ENCODE results near the gene HOXB1.
"Not testable (repeated sequence)": the region's sequence is repeated elsewhere in the genome, so short reads cannot be mapped to it uniquely, and the experiment has no call there.

HOXB1 gene

DNA sequence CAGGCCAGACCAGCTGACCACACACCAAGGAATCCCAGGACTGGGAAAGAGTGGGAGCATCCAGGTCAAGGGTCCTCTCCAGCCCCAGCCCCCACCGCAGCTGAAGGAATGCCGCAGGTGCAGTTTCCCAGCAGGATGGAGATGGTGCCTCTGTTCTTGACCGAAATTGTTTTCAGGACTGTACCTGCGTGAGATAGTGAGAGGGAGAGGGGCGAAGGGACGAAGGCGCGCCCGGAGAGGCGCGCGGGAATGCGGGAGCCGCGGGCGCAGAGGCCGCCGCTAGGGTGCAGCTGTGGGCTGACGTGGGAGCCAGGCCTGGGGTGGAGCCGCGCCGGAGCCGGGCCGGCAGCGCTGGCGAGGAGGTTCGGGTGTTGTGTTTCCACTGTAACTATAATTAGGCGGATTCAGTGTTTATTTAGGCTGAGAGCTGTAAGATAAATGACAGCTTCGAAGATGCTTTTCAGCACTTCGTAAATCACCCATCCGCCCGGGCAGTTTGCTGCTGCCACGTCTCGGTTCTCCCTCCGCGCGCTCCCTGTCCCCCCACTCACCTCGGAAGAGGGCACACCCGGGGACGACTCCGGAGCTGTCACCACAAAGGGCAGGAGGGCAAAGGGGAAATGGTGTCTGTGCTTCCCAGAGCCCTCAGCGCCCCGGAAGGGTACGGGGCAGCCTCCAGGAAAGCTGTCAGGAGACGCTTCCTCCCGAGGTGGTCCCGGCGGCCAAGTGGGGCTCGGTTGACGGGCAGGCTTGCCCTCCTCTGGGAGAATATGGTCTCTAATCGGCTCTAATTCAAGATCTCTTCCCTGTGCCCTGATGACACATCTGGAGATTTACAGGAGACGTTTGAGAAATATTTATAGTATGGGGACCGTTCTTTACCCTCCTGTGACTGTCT lies 38.2 kb downstream of the HOXB1 start:
- peak; percentile 51 for DNase-seq

DNA sequence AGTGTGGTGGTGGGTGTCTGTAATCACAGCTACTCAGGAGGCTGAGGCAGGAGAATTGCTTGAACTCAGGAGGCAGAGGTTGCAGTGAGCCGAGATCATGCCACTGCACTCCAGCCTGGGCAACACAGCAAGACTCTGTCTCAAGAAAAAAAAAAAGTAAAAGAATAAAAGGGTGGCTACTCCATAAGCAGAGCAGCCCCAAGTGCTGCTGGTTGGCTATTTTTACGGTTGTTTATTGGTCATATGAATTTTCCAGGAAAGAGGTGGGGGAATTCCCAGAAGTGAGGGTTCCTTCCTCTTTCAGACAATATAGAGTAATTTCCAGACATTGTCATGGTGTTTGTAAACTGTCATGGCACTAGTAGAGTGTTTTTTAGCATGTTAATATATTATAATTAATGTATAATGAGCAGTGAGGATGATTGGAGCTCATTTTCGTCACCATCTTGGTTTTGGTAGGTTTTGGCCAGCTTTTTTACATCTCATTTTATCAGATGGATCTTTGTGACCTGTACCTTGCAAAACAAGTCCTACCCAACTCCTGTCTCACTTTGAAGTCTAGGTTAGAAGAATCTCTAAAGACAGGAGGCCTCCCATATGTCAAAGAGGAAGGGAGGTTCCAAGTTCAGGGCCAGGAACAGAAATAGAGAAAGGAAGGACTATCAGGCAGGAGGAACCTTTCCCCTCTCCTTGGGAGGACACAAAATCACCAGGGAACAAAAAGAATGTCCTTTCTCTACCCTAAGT lies 39.1 kb downstream of the HOXB1 start:
- DNase-seq = peak; percentile 10

DNA sequence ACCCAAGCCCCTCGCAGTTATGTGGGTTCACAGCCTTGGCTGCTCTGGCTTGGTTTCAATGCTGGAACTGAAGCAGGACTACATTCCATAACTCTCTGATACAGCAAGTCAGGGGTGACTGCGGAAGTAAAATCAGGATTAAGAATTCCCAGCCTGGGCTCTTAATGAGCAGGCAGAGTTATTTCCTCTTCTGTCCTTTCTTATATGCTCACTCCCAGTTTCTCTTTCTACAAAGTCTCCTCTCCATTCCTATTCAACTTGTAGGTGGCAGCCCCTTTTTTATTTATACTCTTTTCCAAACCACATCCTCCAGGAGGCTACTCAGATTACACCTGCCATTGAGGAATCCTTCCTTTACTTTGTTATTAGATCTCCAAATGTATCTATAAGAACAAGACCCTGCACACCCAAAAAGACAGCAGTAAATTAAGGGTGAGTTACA lies 40.3 kb downstream of the HOXB1 start:
- DNase-seq = no peak

DNA sequence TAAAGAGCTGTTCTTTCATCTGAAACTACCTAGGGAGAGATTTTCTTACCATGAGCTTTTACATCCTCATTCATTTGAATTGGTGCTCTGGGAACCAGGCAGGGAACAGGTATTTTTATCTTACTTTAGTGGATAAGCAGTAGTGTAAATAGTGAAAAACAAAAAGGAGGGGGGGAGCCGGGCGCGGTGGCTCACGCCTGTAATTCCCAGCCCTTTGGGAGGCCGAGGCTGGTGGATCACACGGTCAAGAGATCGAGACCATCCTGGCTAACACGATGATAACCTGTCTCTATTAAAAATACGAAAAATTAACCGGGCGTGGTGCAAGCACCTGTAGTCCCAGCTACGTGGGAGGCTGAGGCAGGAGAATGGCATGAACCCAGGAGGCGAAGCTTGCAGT lies 41.0 kb downstream of the HOXB1 start:
- DNase-seq = no peak

DNA sequence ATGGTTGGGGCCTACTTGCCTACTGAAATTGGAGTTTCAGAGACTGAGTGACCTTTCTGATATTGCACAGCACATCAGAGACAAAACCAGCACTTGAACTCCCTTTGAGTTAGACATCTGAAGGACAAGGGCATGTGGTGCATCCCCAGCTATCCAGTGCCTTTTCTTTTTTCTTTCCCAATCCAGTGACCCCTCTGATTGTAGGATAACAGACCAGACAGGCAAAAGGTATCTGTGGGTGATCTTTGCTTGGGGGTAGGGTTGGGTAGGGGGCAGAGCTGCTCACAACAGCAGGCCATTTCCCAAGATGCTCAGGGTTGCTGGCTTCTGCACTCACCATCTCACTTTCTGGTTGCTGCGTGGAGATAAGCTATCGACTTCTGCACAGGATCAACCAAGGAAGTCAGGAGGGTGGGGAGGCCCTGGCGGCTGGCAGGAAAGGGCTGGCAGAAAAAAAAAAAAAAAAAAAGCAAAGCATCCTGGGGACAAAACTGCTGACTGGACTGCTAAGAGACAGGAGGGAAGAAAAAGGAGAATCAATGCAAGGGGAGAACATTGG lies 42.2 kb downstream of the HOXB1 start:
- no peak for DNase-seq

DNA sequence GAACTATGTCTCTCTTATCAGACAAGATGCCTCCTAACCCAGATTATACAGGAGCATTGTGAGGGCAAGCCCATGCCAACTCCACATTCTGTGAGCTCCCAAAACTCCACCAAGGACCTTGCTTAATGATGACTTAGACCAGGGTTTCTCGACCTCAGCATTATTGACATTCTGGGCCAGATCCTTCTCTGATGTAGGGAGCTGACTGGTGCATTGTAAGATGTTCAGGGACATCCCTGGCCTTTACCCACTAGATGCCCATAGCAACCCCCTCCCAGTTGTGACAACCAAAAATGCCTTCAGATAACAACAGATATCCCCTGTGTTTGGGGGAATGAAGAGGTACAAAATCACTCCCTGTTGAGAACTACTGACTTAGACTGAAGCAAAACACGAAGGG lies 43.6 kb downstream of the HOXB1 start:
- no peak for DNase-seq

DNA sequence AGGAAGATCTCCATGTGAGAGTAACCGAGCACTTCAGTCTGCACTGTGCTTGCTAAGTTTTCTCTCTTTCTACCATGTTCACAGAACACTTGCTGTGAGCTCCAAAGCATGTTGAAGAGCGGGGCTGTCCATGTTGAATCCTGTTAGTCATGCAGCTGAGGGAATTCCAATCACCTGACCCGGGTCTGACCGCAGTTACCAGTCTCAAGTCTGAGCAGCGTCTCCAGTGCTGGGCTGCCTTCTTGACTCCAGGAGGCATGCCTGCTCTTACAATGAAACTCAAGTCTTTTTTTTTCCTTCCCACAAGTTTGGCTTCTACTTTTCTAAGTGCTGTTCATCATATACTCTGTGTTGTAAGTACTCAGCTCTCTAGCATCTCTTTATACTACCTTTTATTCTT lies 44.3 kb downstream of the HOXB1 start:
- DNase-seq = no peak

DNA sequence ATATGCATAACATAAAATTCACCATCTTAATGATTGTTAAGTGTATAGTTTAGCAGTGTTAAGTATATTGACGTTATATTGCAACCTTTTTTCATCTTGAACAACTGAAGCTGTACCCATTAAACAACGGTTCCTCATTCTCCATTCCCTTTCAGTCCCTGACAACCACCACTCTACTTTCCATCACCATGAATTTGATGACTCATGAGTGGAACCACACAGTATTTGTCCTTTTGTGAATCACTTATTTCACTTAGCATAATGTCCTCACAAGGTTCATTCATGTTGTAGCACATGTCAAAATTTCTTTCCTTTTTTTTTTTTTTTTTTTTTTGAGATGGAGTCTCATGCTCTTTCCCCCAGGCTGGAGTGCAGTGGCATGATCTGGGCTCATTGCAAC lies 46.0 kb downstream of the HOXB1 start:
- no peak for DNase-seq

DNA sequence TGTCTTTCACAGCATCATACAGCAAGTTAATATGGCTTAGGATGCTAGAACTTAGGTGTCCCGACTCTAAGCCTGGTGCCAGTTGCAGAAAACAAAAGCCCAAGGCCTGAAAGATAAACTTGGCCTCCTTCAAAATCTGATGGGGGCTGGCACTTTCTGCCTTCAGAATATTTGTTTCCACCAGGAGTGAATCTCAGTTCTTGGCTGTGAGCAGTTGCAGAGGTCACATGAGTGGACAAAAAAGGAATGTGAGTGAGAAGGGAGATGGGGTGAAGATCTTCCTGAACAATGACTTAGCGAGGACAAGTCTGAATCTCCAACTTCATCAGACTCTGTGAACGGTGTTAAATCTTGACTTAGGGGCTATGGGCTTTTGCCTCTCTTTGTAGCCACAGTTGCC lies 46.6 kb downstream of the HOXB1 start:
- no peak for DNase-seq

DNA sequence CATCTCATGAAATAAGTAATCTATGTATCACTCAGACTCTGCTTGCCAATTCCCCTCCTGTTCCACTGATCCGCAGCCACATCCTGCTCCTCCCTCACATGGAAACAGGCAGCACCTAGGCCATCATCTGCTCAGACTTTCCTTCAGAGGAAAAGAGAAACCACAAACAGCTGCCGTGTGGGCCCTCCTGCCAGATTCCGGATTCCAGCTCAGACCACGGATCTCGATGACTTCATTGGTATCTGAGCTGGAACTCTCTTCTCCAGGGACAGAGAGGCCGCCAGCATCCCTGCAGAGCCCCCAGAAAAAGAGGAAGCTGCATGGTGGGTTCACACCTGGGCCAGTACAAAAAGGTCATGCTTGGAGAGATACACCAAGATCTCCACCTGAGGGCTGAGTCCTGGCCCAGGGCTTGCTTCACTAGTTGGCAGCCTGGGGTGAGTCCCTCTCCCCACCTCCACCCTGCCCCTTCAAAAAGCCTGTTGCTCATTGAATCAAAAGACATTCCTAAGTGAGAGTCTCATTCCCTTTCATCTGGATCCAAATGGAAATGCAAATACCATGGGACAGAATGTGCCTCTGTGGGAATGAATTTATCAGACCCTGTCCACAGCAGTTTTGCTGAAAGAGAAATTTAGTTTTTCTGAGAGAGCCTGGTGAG lies 47.2 kb downstream of the HOXB1 start:
- DNase-seq = peak; percentile 3

DNA sequence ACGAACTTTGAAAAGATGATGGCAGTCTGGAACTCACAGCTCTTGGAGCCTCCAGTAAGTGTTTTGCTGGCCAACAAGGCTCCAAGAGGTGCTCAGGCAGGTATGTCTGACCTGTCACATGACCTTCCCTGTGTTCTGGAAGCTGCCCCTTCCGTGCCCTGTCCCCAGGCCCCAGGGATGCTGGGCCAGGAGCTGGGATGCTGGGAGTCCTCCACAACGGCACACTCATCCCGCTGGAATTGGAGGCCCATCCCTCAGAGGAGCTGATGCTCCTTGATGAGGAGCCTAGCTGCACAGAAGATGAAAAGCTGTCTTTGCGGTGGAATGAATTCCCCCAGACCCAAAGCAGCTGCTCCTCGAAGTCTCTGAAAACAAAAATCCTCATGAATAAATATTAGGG lies 47.8 kb downstream of the HOXB1 start:
- DNase-seq = no peak

DNA sequence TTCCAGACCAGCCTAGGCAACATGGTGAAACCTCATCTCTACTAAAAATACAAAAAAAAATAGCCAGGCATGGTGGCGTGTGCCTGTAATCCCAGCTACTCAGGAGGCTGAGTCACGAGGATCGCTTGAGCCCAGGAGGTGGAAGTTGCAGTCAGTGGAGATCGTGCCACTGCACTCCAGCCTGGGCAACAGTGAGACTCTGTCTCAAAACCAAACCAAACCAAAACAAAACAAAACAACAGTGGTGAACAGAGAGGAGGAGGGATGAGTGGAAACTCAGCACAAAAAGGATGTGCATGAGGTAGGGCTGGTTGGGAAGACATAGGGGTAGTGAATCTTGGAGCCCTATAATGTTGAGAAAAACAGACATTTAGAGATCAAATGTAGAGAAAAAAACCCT lies 48.5 kb downstream of the HOXB1 start:
- not testable (repeated sequence) for DNase-seq

DNA sequence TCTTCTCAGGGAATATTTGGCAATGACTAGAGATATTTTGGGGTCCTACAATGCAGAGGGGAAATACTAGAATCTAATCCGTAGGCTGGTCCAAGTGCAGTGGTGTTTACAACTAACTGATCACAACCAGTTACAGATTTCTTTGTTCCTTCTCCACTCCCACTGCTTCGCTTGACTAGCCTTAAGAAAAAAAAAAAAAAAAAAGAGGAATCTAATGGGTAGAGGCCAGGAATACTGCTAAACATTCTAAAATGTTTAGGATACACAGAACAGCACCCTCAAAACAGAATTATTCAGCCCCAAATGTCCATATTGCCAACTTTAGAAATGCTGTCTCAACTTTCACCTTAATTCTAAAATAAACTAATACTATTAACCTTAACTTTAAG lies 51.8 kb downstream of the HOXB1 start:
- DNase-seq = no peak
